Measurements from ENCODE around the gene MPZL1.

The MPZL1 gene

GRCh38 chr1:167777269-167777650 lies 55.5 kb downstream of the MPZL1 start:
- TF ChIP-seq, protein P1, sequence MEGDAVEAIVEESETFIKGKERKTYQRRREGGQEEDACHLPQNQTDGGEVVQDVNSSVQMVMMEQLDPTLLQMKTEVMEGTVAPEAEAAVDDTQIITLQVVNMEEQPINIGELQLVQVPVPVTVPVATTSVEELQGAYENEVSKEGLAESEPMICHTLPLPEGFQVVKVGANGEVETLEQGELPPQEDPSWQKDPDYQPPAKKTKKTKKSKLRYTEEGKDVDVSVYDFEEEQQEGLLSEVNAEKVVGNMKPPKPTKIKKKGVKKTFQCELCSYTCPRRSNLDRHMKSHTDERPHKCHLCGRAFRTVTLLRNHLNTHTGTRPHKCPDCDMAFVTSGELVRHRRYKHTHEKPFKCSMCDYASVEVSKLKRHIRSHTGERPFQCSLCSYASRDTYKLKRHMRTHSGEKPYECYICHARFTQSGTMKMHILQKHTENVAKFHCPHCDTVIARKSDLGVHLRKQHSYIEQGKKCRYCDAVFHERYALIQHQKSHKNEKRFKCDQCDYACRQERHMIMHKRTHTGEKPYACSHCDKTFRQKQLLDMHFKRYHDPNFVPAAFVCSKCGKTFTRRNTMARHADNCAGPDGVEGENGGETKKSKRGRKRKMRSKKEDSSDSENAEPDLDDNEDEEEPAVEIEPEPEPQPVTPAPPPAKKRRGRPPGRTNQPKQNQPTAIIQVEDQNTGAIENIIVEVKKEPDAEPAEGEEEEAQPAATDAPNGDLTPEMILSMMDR (IDR thresholded peaks at IDR 0.05; ENCODE audit: low read depth, low read length), result no peak
- H3K36me3 ChIP-seq, result no peaks in the 10 kb centered on the region
- H3K4me3 ChIP-seq (ENCODE audit: low read depth, low read length), result no peak overlapping the region

GRCh38 chr1:167781558-167781957 lies 59.8 kb downstream of the MPZL1 start:
- Histone ChIP-seq H3K9me3 (ENCODE audit: severe bottlenecking) (no peaks in the 10 kb centered on the region), H3K4me3 (ENCODE audit: low read depth, low read length) (no peak overlapping the region), H3K27ac (no peak overlapping the region), H3K36me3 (no peaks in the 10 kb centered on the region), H3K27me3 (ENCODE audit: insufficient read depth, low read depth, severe bottlenecking) (no peaks in the 10 kb centered on the region)
- DNase-seq, result no peak
- TF ChIP-seq, protein P1 (IDR thresholded peaks at IDR 0.05; ENCODE audit: low read depth, low read length), result no peak

More at GRCh38 chr1:167777269-167777650, 55.5 kb downstream of the MPZL1 start:
- no peaks in the 10 kb centered on the region for H3K27me3 ChIP-seq (ENCODE audit: insufficient read depth, low read depth, severe bottlenecking)
- no peak overlapping the region for H3K27ac ChIP-seq
- H3K9me3 ChIP-seq (ENCODE audit: severe bottlenecking), result no peaks in the 10 kb centered on the region
- DNase-seq, result no peak

DNA sequence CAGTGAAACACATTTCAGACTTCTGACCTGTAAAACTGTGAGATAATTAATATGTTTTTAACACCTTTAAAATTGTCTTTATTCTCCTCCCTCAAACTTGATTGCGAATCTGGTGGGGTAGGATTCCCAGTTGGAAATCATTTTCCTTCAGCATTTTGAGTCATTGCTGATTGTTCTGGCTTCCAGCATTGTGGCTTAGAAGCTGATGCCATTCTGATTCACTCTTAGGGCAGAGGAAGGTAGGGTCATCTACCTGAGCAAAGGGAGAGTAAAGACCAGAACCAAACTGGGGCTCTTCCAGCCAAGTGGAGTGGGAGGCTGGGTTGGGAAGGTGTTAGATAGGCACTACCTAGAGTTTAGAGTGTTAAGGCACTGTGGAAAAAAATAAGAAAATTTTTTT lies 61.2 kb downstream of the MPZL1 start:
- TF ChIP-seq, protein P1 (IDR thresholded peaks at IDR 0.05; ENCODE audit: low read depth, low read length), result no peak
- Histone ChIP-seq H3K36me3 (no peaks in the 10 kb centered on the region), H3K27me3 (ENCODE audit: insufficient read depth, low read depth, severe bottlenecking) (no peaks in the 10 kb centered on the region), H3K27ac (no peak overlapping the region), H3K4me3 (ENCODE audit: low read depth, low read length) (no peak overlapping the region), H3K9me3 (ENCODE audit: severe bottlenecking) (no peaks in the 10 kb centered on the region)
- DNase-seq, result no peak

- no peak overlapping the region for H3K4me3 ChIP-seq (ENCODE audit: low read depth, low read length)
- no peaks in the 10 kb centered on the region for H3K36me3 ChIP-seq
- H3K9me3 ChIP-seq (ENCODE audit: severe bottlenecking), result no peaks in the 10 kb centered on the region
- no peak overlapping the region for H3K27ac ChIP-seq
- H3K27me3 ChIP-seq (ENCODE audit: insufficient read depth, low read depth, severe bottlenecking), result no peaks in the 10 kb centered on the region
- TF ChIP-seq, protein P1 (IDR thresholded peaks at IDR 0.05; ENCODE audit: low read depth, low read length), result no peak
- DNase-seq, result no peak
These were observed 63.2 kb downstream of the MPZL1 start for GRCh38 chr1:167784876-167785550.

DNA sequence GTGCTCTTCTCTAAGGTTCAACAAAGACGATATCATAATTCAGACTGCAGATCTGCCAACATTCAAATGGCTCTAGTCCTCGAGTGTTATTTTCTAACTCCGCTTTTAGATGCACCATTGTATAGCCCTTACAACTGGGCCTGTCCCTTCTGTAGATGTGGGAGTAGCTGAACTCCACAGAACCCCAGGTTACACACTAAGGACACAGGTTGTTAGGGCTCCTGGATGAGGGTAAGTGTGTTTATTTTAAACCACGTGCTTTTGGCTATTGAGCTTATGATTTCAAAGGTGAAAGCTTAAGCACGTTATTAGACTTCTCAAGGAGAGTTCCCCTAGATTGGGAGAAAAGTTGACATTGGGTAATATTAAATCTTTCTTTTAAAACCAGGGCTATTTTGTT lies 64.7 kb downstream of the MPZL1 start:
- Histone ChIP-seq H3K36me3 (no peaks in the 10 kb centered on the region), H3K9me3 (ENCODE audit: severe bottlenecking) (no peaks in the 10 kb centered on the region), H3K4me3 (ENCODE audit: low read depth, low read length) (no peak overlapping the region), H3K27ac (no peak overlapping the region), H3K27me3 (ENCODE audit: insufficient read depth, low read depth, severe bottlenecking) (no peaks in the 10 kb centered on the region)
- TF ChIP-seq, protein P1 (IDR thresholded peaks at IDR 0.05; ENCODE audit: low read depth, low read length), result no peak
- no peak for DNase-seq

GRCh38 chr1:167789501-167789900 lies 67.7 kb downstream of the MPZL1 start:
- no peak for DNase-seq
- Histone ChIP-seq H3K9me3 (ENCODE audit: severe bottlenecking) (no peaks in the 10 kb centered on the region), H3K4me3 (ENCODE audit: low read depth, low read length) (no peak overlapping the region), H3K27me3 (ENCODE audit: insufficient read depth, low read depth, severe bottlenecking) (no peaks in the 10 kb centered on the region), H3K27ac (no peak overlapping the region), H3K36me3 (no peaks in the 10 kb centered on the region)
- TF ChIP-seq, protein P1 (IDR thresholded peaks at IDR 0.05; ENCODE audit: low read depth, low read length), result no peak
